Measurements from ENCODE around the gene ELOVL7.
"Not testable (repeated sequence)": the region's sequence is repeated elsewhere in the genome, so short reads cannot be mapped to it uniquely, and the experiment has no call there.

GRCh38 chr5:60816138-60816537 lies 27.9 kb downstream of the ELOVL7 start:
- TF ChIP-seq EP300, CTCF (IDR thresholded peaks at IDR 0.05): not testable (repeated sequence)
